Hematopoietic multipotent progenitor cell (in vitro differentiated cells): ENCODE data around the gene CASP9. TPM values are rescaled to one million over a fixed set of nuclear protein-coding genes. Genes with fewer than 3 reads are reported as not detected.
"Not testable (repeated sequence)": the region's sequence is repeated elsewhere in the genome, so short reads cannot be mapped to it uniquely, and the experiment has no call there.

Source experiments
- DNase-seq, 3 donors: peaks; one replicate each; pipeline ENCODE4 v3.0.0-alpha.2; 2011 to 2015; ENCODE audit warnings: low read depth in 2 of 3, low spot score in 2 of 3
- total RNA-seq: library from RNA; depleted of rRNA; stranded (reverse); fragments of >200 nt; gene quantifications from one replicate; pipeline ENCODE4 v1.2.3, GENCODE V29; 2012

Gene CASP9
- total RNA-seq, 1 donor = 21.3 TPM

GRCh38 chr1:15471723-15472122 lies 52.3 kb downstream of the CASP9 start:
- DNase-seq = not testable (repeated sequence)

- not testable (repeated sequence) for DNase-seq
Measured at GRCh38 chr1:15471067-15471466, 52.9 kb downstream of the CASP9 start.

GRCh38 chr1:15469821-15470448 lies 54.1 kb downstream of the CASP9 start:
- not testable (repeated sequence) for DNase-seq

GRCh38 chr1:15469361-15469760 lies 54.7 kb downstream of the CASP9 start:
- no peak for DNase-seq

- no peak for DNase-seq
Measured at GRCh38 chr1:15468145-15468544, 55.9 kb downstream of the CASP9 start.

GRCh38 chr1:15466955-15467625 lies 56.9 kb downstream of the CASP9 start:
- DNase-seq = not testable (repeated sequence)

GRCh38 chr1:15465674-15466073 lies 58.3 kb downstream of the CASP9 start:
- no peak for DNase-seq

- not testable (repeated sequence) for DNase-seq
Measured at GRCh38 chr1:15463926-15464322, 60.1 kb downstream of the CASP9 start.

- not testable (repeated sequence) for DNase-seq
Measured at GRCh38 chr1:15463064-15463800, 60.8 kb downstream of the CASP9 start.

- DNase-seq = no peak
Measured at GRCh38 chr1:15460708-15461095, 63.3 kb downstream of the CASP9 start.

GRCh38 chr1:15459771-15460707 lies 64.0 kb downstream of the CASP9 start:
- DNase-seq = no peak

GRCh38 chr1:15458388-15458787 lies 65.6 kb downstream of the CASP9 start:
- not testable (repeated sequence) for DNase-seq

- no peak for DNase-seq
Measured at GRCh38 chr1:15457585-15457984, 66.4 kb downstream of the CASP9 start.

GRCh38 chr1:15456313-15456954 lies 67.6 kb downstream of the CASP9 start, which contains the start of gene CELA2A:
Gene CELA2A, plus strand, starts transcription at chr1:15456732. Its CDS starts 22 bp downstream, at chr1:15456754.
- DNase-seq = no peak

GRCh38 chr1:15455522-15455921 lies 68.5 kb downstream of the CASP9 start:
- DNase-seq = no peak

GRCh38 chr1:15454256-15454655 lies 69.8 kb downstream of the CASP9 start:
- DNase-seq = no peak

- no peak for DNase-seq
Measured at GRCh38 chr1:15453734-15454133, 70.3 kb downstream of the CASP9 start.

- DNase-seq = no peak
Measured at GRCh38 chr1:15452866-15453571, 71.0 kb downstream of the CASP9 start.

GRCh38 chr1:15452216-15452615 lies 71.8 kb downstream of the CASP9 start:
- DNase-seq = no peak
